GM19468 (cell line): Measurements from ENCODE around the gene ZNF514.
"Not testable (repeated sequence)": the region's sequence is repeated elsewhere in the genome, so short reads cannot be mapped to it uniquely, and the experiment has no call there.

Source experiments
- ATAC-seq: cut with Tn5 transposase; IDR thresholded peaks from one replicate; pipeline ENCODE4 v1.9.1; 2021; ENCODE audit warnings: mild to moderate bottlenecking, moderate library complexity, moderate number of reproducible peaks; ENCODE audit not compliant: unreplicated experiment; ENCODE audit errors: extremely low read depth

ZNF514 gene

DNA sequence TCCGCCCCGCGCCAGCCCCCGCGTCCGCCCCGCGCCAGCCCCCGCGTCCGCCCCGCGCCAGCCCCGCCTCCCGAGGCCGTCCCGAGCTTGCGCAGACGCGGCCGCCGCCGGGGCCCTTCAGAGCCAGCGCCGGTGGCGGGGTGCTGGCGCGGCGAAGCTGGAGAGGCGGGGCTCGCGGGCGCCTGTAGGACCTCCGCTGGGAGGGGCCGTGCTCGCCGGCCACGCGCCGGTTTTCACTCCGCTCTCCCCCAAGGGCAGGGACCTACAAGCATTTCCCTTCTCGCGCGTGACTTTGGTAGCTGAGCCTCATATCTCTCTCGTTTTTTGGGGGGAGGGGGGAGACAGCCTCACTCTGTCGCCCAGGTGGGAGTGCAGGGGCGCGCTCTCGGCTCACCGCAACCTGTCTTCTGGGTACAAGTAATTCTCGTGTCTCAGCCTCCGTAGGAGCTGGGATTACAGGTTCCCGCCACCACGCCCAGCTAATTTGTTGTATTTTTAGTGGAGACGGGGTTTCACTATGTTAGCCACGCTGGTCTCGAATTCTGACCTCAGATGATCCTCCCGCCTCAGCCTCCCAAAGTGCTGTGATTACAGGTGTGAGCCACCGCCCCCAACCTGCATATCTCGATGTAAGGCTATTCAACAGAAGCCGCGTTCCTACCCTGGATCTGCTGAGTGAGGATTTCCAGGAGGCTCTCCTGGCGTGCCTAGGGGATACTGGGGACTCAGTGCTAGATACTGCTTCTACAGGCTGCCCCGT, at the start of gene ZNF514:
Gene ZNF514, minus strand, starts transcription at position 159 of the 760 bp plus-strand sequence. CDS start 6,595 bp downstream, outside the sequence.
- ATAC-seq, result peak; percentile 87

GRCh38 chr2:95208106-95208505, 48.5 kb upstream of the ZNF514 start:
- ATAC-seq, result no peak

- peak; percentile 97 for ATAC-seq
These were observed 47.7 kb upstream of the ZNF514 start, which contains the start of gene ZNF892 for GRCh38 chr2:95207111-95207961. TSS of gene ZNF892 (plus strand) at chr2:95207521. CDS start at chr2:95207816, 295 bp downstream.

- no peak for ATAC-seq
These were observed 46.4 kb upstream of the ZNF514 start for GRCh38 chr2:95206096-95206495.

GRCh38 chr2:95204396-95204795, 44.7 kb upstream of the ZNF514 start:
- no peak for ATAC-seq

DNA sequence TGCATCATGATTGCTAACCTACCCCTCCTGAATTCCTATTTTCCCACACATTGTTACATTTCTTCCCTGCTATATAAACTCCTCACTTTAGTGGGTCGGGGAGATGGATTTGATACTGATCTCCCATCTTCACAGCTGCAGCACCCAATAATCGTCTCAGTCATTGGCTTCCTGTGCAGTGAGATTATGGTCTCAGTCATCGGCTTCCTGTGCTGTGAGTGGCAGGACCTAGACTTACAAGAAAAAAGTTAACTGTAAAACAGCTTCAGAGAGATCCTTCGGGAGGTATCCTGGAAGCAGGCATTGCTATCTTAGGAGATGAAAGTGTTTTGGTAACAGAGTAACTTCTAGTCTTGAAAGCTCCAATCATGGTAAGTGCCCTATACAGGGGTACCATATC, 44.3 kb upstream of the ZNF514 start:
- ATAC-seq, result no peak

GRCh38 chr2:95192956-95193355, 33.3 kb upstream of the ZNF514 start:
- not testable (repeated sequence) for ATAC-seq

DNA sequence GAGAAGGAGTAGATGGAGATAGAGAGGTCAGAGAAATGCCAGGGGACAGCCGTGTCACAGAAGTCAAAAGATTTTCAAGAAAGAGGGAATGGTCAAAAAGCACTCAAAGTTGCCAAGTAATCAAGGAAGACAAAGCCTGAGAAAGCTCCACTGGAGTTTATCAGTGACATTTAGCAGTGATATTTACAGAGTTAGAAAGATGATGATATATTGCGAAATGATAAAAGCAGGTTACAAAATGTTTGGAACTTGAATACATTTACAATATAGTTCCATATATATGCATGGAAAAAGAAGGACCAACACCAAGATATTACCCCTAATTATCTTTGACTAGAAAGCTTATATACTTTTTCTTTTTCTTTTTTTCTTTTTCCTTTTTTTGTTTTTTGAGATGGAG, 26.3 kb upstream of the ZNF514 start:
- ATAC-seq, result no peak

- no peak for ATAC-seq
These were observed 25.5 kb upstream of the ZNF514 start for GRCh38 chr2:95185197-95185596.

GRCh38 chr2:95181774-95182173, 22.1 kb upstream of the ZNF514 start:
- ATAC-seq, result no peak

- ATAC-seq, result no peak
These were observed 19.8 kb upstream of the ZNF514 start for GRCh38 chr2:95179451-95179850.

DNA sequence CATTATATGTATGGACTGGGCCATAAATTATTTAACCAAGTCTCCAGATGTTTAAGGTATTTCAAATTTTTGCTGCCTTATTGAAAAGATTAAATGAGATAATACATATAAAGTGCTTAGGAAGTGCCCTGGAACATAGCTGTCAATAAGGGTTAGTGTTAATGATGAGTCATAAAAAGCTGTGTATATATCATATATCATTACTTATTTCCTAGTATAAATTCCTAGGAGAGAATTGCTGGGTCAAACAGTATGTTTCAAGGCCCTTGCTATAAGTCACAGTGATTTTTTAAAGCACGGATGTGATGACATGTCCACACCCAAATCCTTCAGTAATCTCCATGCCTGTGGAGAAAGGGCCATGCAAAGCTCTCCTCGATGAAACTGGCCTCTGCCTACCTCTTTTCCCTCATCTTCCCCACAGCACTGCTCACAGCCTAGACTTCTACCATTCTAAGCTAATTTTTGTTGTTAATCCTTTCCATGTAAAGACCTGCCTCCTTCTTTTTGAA, 14.4 kb upstream of the ZNF514 start:
- no peak for ATAC-seq

DNA sequence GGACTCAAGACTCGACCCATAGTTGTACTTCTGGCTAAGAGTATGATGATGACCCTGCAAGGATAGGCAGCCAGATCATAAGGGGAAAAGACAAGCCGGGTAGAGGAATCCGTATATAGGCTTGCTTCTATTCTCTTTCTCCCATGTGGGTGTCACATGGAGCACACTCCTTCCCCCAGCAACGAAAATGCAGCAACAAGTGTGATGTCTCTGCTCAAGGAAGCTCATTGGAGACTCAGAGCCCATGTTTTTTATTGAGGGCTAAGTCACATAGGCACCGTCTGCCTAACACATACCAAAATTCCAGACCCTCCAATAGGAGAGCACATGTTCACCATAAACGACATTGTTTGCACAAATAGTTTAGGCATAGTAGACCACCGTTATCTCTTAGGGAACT, 12.3 kb upstream of the ZNF514 start:
- ATAC-seq, result no peak

DNA sequence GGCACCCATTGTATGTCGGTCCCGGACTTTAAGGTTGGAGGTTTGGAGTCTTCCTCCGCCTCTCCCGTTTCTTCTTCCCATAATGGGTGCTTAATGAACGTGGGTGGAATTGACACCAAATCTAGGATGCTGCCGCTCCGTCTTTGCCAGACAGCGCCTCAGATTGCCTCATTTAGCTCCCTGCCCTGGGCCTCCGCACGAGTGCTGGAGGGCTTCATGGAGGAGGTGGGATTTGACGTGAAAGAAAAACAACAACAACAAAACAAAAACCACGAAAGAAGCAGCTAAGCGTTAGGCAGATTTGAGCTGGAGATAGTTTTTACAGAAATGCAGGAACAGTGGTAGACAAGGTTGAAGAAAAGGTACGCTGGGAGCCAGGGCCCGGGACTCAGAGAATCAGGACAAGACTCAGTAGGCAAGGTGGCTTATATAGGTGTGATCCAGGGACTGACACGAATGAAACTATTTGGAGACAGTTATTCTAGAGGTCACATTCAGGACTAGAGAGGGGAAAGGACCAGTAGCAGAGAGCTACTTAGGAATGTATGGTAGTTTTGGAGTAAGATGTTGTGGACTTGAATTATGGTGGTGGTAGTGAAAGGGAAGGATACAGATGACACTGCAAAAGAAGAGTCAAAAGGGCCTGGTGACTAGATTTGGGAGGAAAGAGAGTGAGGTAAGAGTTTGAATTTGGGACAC, 6.6 kb upstream of the ZNF514 start:
- no peak for ATAC-seq

GRCh38 chr2:95165371-95166064, 5.9 kb upstream of the ZNF514 start, which contains the start of gene ZNF2:
TSS of gene ZNF2 (plus strand) at chr2:95165809. CDS start at chr2:95176227, 10,418 bp downstream.
- peak; percentile 85 for ATAC-seq

- ATAC-seq, result no peak
These were observed 5.4 kb upstream of the ZNF514 start for GRCh38 chr2:95165030-95165370.

GRCh38 chr2:95158891-95159619, 593 bp downstream of the ZNF514 start:
- no peak for ATAC-seq

- ATAC-seq, result no peak
These were observed 1.2 kb downstream of the ZNF514 start for GRCh38 chr2:95158441-95158840.

- ATAC-seq, result no peak
These were observed 10.2 kb downstream of the ZNF514 start for GRCh38 chr2:95149397-95149984.
